Pancreas (tissue), 10 donors: ENCODE results near the gene MRPL46. TPM values are rescaled to one million over a fixed set of nuclear protein-coding genes. Genes with fewer than 3 reads are reported as not detected.
A peak's percentile ranks its signal among the peaks of the same experiment; 100 is the strongest.
"Not testable (repeated sequence)": the region's sequence is repeated elsewhere in the genome, so short reads cannot be mapped to it uniquely, and the experiment has no call there.

Experiments
- ATAC-seq, 4 donors: fragments of 200-7000 bp; cut with Tn5 transposase; one replicate each; pipeline versions ENCODE4 v1.8.0 to v1.9.1; 2020; ENCODE audit warnings: mild to moderate bottlenecking in 4 of 4, moderate library complexity in 4 of 4
- DNase-seq, 6 donors: peaks; one replicate each; pipeline ENCODE4 v3.0.0-alpha.2; 2020
- FAIRE-seq: peaks from 2 replicates; lab custom pipeline; 2012; peaks lifted over from hg19 to GRCh38; lab: Jason Lieb, UNC
- H3K27ac ChIP-seq, 4 donors: fragments of 200-600 bp; sonication (generic); 1 replicate in 3 of 4; 2 replicates in 1 of 4; pipeline versions ENCODE4 v1.5.0 to v1.8.0; 2020
- H3K27me3 ChIP-seq, 4 donors: fragments of 200-600 bp; one replicate each; pipeline ENCODE4 v1.8.0; 2021
- H3K36me3 ChIP-seq, 3 donors: fragments of 200-600 bp; sonication (generic) in 1 of 3; one replicate each; pipeline versions ENCODE4 v1.5.0 to v1.8.0; 2020 to 2021
- H3K4me1 ChIP-seq, 3 donors: fragments of 200-600 bp; one replicate each; pipeline ENCODE4 v1.8.0; 2021
- H3K4me3 ChIP-seq, 4 donors: fragments of 200-600 bp; sonication (generic) in 2 of 4; one replicate each; pipeline versions ENCODE4 v1.5.0 to v1.8.0; 2020 to 2021
- H3K9me3 ChIP-seq, 4 donors: fragments of 200-600 bp; one replicate each; pipeline ENCODE4 v1.8.0; 2021
- WGBS, 2 donors: extraction: QIAGEN DNeasy Blood & Tissue Kit; methylation state at CpG; one replicate each; pipeline ENCODE4 v1.1.7; 2013; 5-methylcytosine and 5-hydroxymethylcytosine counted together
- intact Hi-C, 3 donors: fragments of 100-400 bp; cut with DNase I; formaldehyde crosslinking; loops; one replicate each; pipeline versions ENCODE4 v1.11.1 to v1.14.2; 2022
- polyA plus RNA-seq, 2 donors: library from polyadenylated mRNA; stranded (reverse); fragments of 200-250 nt; gene quantifications; one replicate each; pipeline ENCODE4 v1.2.3, GENCODE V29; 2013
- total RNA-seq, 6 donors: library from RNA; stranded (reverse); fragmentation: NEBNext Ultra II Directional in 4 of 6; extraction: Animal tissue kit (Norgen Biotek cat#: 25700) in 4 of 6; gene quantifications; one replicate each; pipeline versions ENCODE4 v1.2.1 to v1.2.4, GENCODE V29; 2021 to 2023
- TF ChIP-seq, protein P1 (sequence below), 4 donors: fragments of 200-600 bp; sonication (generic) in 3 of 4; IDR thresholded peaks; one replicate each; pipeline versions ENCODE4 v1.5.0 to v1.8.0; 2021; ENCODE audit warnings: antibody characterized with exemption in 4 of 4
- donor health status: healthy with polysubstance abuse.
- donor health status: DM: no; HTN: no; CAD: no; lungs with moderate emphysema.
- donor health status: DM: no; HTN: no; CAD: no.
- donor health status: control.
- donor health status: control.
- donor health status: Bipolar disorder and iron deficiency.
- donor health status: DM: yes; HTN: yes; CAD: no.
- donor health status: DM: no; HTN: no; CAD: no.
- donor health status: DM: no; HTN: no; CAD: no.
- donor health status: DM: yes; HTN: yes; CAD: no.

MRPL46 gene
- total and polyA plus RNA-seq, 8 donors, result 6.2 to 18.9 (median 9.1) TPM

DNA sequence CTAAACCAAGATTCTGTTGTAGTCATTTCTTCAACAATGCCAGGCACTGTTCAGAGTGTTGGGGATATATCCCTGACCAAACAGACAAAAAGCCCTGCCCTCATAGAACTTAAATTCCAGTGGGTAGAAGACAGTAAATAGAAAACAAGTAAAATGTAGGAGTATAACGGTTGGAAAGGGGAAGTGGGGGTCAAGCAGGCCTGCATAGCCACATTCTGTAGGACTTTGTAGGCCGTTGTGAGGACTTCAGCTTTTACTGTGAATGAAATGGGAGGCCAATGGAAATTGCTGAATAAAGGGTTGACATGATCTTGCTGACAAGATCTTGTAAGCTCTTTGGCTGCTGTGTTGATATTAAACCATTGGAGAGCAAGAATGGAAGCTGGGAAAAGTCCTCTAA, 2.1 kb upstream of the MRPL46 start:
- Histone ChIP-seq H3K27ac (no peak overlapping the region), H3K27me3 (no peaks in the 10 kb centered on the region), H3K9me3 (no peaks in the 10 kb centered on the region), H3K4me3 (no peak overlapping the region), H3K36me3 (peaks cover 0 to 15% (median 13%) of the 10 kb centered on the region in 3 donors), H3K4me1 (peaks cover 7 to 21% (median 14%) of the 10 kb centered on the region in 3 donors)
- intact Hi-C loops, result no loop called here
- no peak for ATAC-seq
- WGBS, 2 donors, result 86 to 90% methylated on average over 2 of the region's 2 CpGs
- TF ChIP-seq, protein P1, sequence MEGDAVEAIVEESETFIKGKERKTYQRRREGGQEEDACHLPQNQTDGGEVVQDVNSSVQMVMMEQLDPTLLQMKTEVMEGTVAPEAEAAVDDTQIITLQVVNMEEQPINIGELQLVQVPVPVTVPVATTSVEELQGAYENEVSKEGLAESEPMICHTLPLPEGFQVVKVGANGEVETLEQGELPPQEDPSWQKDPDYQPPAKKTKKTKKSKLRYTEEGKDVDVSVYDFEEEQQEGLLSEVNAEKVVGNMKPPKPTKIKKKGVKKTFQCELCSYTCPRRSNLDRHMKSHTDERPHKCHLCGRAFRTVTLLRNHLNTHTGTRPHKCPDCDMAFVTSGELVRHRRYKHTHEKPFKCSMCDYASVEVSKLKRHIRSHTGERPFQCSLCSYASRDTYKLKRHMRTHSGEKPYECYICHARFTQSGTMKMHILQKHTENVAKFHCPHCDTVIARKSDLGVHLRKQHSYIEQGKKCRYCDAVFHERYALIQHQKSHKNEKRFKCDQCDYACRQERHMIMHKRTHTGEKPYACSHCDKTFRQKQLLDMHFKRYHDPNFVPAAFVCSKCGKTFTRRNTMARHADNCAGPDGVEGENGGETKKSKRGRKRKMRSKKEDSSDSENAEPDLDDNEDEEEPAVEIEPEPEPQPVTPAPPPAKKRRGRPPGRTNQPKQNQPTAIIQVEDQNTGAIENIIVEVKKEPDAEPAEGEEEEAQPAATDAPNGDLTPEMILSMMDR (IDR thresholded peaks at IDR 0.05), result no peak
- DNase-seq, result no peak
- FAIRE-seq, result no peak

DNA sequence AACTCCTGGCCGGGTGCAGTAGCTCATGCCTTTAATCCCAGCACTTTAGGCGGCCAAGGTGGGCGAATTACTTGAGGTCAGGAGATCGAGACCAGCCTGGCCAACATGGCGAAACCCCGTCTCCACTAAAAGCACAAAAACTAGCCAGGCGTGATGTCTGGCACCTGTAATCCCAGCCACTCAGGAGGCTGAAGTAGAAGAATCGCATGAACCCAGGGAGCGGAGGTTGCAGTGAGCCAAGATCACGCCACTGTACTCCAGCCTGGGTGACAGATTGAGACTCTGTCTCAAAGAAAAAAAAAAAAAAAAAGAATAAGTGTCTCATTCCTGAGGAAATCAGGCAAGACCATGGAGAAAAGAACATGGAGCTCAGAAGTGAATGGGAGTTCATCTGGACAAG, 1.5 kb upstream of the MRPL46 start:
- WGBS, 2 donors, result 88 to 90% methylated on average over 10 of the region's 10 CpGs
- Histone ChIP-seq H3K4me1 (peaks cover 7 to 21% (median 14%) of the 10 kb centered on the region in 3 donors), H3K4me3 (peak overlapping the region in 1 of 4 donors; percentile 92), H3K36me3 (peaks cover 0 to 19% (median 12%) of the 10 kb centered on the region in 3 donors)
- H3K27ac ChIP-seq, H3K27me3 ChIP-seq, ATAC-seq, intact Hi-C loops, H3K9me3 ChIP-seq, DNase-seq, FAIRE-seq: not testable (repeated sequence)

DNA sequence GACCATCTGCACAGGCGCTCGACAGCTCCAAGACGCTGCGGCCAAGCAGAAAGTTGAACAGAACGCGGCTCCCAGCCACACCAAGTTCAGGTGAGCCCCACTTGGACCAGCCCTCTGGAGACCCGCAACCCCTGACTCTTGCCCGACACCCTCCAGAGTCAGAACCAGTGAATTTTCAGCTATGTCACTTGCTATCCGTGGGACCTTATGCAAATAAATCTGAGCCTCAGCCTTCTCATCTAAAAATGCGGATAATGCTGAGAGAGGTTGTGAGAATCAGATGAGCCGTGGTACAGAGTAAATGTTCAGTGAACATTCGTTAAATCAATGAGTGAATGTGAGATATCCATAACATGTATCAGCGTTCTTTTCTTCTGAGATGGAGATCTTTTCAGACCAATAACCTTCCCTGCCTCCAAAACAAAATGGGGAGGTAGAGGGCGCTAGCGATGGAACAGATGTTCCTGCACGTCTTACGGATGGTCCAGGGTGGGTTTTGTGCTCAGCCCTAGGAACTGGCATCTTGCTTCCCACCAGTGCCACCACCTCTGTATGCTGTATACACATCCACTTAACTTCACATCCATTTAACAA, 844 bp upstream of the MRPL46 start:
- ATAC-seq, result no peak
- WGBS, 2 donors, result 1 to 2% methylated on average over 17 of the region's 17 CpGs

DNA sequence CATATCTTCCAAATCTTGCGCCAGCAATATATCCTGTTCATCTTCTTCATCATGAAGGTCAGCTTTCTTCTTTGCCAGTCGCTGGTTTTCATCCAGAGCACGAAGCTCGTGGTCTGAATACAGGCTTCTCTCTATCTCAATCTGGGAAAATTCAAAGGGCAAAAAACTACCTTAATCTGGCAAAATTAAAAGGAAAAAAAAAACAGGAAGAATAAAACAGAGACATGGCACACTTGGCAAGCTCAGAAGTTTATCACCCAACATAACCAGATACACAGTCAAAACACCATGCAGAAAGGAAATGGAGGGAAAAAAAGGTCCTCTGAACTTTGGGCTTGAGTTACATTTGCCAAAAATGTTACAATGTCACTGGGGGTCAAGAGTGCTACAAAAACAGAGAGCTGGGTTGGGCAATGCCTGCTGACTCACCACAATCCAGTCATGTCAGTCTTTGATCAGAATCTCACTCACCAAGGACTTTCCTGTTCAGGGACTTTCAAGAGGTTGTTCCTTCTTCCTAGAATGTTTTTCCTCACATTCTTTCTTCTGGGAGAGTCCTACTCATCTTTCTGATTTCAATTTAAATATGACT, 1.5 kb downstream of the MRPL46 start:
- Histone ChIP-seq H3K36me3 (peaks cover 0 to 23% (median 3%) of the 10 kb centered on the region in 3 donors), H3K9me3 (no peaks in the 10 kb centered on the region), H3K4me3 (no peak overlapping the region), H3K27ac (no peak overlapping the region), H3K27me3 (no peaks in the 10 kb centered on the region), H3K4me1 (peaks cover 7 to 21% (median 14%) of the 10 kb centered on the region in 3 donors)
- intact Hi-C loops, result no loop called here
- DNase-seq, result no peak
- TF ChIP-seq, protein P1 (IDR thresholded peaks at IDR 0.05), result no peak
- no peak for FAIRE-seq
- 91 to 95% methylated on average over 4 of the region's 4 CpGs for WGBS, 2 donors
- ATAC-seq, result no peak

More for the DNA sequence above, 844 bp upstream of the MRPL46 start:
- FAIRE-seq (no peak), DNase-seq (no peak)
- Histone ChIP-seq H3K27me3 (no peaks in the 10 kb centered on the region), H3K4me3 (peak overlapping the region; percentile 74 to 92 (median 88)), H3K27ac (peak overlapping the region; percentile 87 to 96 (median 93)), H3K4me1 (peaks cover 7 to 21% (median 14%) of the 10 kb centered on the region in 3 donors), H3K36me3 (peaks cover 0 to 19% (median 6%) of the 10 kb centered on the region in 3 donors), H3K9me3 (no peaks in the 10 kb centered on the region)
- intact Hi-C loops, result no loop called here
- TF ChIP-seq, protein P1 (IDR thresholded peaks at IDR 0.05), result no peak

DNA sequence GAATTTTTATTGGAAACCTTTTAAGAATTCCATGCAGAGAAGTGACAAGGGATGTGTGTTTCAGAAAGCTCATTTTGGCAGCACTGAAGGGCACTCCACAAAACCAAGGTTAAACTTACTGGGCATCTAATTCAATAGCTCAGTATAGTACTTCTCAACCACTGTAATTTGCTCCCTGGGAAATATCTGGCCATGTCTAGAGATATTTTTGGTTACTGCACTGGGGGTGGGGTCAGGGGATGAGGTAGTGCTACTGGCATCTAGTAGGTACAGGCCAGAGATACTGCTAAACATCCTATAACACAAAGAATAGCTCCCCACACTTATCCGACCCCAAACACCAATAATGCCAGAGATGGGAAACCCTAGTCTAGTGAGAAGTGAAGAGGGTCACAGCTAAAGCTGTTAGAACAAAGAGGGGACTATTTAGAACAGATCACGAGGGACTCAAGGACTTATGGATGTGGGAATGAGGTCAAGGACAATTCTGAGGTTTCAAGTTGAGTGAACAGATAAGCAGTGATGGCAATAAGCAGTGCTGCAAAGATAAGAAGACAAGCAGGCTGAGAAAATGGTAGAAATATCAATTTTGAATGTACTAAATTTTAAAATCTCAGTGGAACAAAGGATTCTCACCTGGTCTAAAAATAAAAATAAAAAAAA, 3.2 kb downstream of the MRPL46 start:
- Histone ChIP-seq H3K4me1 (peaks cover 7 to 21% (median 14%) of the 10 kb centered on the region in 3 donors), H3K4me3 (no peak overlapping the region), H3K27ac (no peak overlapping the region), H3K27me3 (no peaks in the 10 kb centered on the region), H3K36me3 (peaks cover 0 to 40% (median 16%) of the 10 kb centered on the region in 3 donors), H3K9me3 (no peaks in the 10 kb centered on the region)
- no peak for ATAC-seq
- DNase-seq, result no peak
- intact Hi-C loops, result no loop called here
- 38 to 54% methylated on average over 2 of the region's 2 CpGs for WGBS, 2 donors
- TF ChIP-seq, protein P1 (IDR thresholded peaks at IDR 0.05), result no peak
- no peak for FAIRE-seq
